Right atrium auricular region (tissue), 2 donors: ENCODE measurements around the gene INPP5D. TPM values are rescaled to one million over a fixed set of nuclear protein-coding genes. Genes with fewer than 3 reads are reported as not detected.
"Not testable (repeated sequence)": the region's sequence is repeated elsewhere in the genome, so short reads cannot be mapped to it uniquely, and the experiment has no call there.

ENCODE experiments used
- DNase-seq: peaks from one replicate; pipeline ENCODE4 v3.0.0-alpha.2; 2019; ENCODE audit warnings: low spot score
- H3K27ac ChIP-seq, 2 donors: fragments of 200-600 bp; sonication (generic); 1 replicate in 1 of 2; 2 replicates in 1 of 2; pipeline ENCODE4 v1.5.1; 2016 to 2019
- H3K27me3 ChIP-seq, 2 donors: fragments of 200-600 bp; sonication (generic); one replicate each; pipeline versions ENCODE4 v1.5.1 to v1.6.0; 2017 to 2019
- H3K36me3 ChIP-seq: fragments of 200-600 bp; sonication (generic); one replicate; pipeline ENCODE4 v1.5.1; 2016
- H3K4me1 ChIP-seq, 2 donors: fragments of 200-600 bp; sonication (generic); one replicate each; pipeline versions ENCODE4 v1.5.1 to v1.6.0; 2017 to 2019
- H3K4me3 ChIP-seq, 2 donors: fragments of 200-600 bp; sonication (generic); 1 replicate in 1 of 2; 2 replicates in 1 of 2; pipeline ENCODE4 v1.5.1; 2017 to 2019; ENCODE audit warnings: mild to moderate bottlenecking in 1 of 2, moderate library complexity in 1 of 2
- H3K9me3 ChIP-seq, 2 donors: fragments of 200-600 bp; sonication (generic); one replicate each; pipeline ENCODE4 v1.5.1; 2019
- total RNA-seq, 2 donors: library from RNA; depleted of rRNA; stranded (reverse); fragments of >200 nt; gene quantifications; one replicate each; pipeline ENCODE4 v1.1.0, GENCODE V29; 2016
- TF ChIP-seq, protein P1 (sequence below), 2 donors: fragments of 200-600 bp; sonication (generic); IDR thresholded peaks; one replicate each; pipeline ENCODE4 v1.5.1; 2019; ENCODE audit warnings: antibody characterized with exemption in 2 of 2

Gene INPP5D
- total RNA-seq, 2 donors from 2014 or later, result 2.9 to 7.0 TPM

DNA sequence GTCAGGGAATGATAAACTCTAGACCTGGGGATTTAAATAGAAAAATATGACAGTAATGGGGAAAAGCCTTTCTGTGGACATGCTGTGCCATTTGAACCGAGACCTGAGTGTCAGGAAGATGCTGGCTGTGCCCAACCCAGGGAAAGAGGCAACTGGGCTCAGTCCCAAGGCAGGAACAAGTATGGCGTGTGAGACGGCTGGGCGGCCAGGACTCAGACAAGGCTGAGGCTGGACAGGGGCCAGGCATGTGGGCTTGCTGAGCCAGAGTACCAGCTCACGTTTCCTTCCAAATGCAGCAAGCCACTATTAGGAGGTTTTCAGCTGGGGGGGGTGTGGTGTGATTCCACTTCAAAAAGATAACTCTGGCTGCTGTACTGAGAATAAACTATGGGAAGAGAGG is 92.4 kb downstream of the INPP5D start:
- TF ChIP-seq, protein P1, sequence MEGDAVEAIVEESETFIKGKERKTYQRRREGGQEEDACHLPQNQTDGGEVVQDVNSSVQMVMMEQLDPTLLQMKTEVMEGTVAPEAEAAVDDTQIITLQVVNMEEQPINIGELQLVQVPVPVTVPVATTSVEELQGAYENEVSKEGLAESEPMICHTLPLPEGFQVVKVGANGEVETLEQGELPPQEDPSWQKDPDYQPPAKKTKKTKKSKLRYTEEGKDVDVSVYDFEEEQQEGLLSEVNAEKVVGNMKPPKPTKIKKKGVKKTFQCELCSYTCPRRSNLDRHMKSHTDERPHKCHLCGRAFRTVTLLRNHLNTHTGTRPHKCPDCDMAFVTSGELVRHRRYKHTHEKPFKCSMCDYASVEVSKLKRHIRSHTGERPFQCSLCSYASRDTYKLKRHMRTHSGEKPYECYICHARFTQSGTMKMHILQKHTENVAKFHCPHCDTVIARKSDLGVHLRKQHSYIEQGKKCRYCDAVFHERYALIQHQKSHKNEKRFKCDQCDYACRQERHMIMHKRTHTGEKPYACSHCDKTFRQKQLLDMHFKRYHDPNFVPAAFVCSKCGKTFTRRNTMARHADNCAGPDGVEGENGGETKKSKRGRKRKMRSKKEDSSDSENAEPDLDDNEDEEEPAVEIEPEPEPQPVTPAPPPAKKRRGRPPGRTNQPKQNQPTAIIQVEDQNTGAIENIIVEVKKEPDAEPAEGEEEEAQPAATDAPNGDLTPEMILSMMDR (IDR thresholded peaks at IDR 0.05), result no peak
- peak overlapping the region; percentile 53 to 57 for H3K27ac ChIP-seq
- no peak overlapping the region for H3K4me3 ChIP-seq
- no peaks in the 10 kb centered on the region for H3K9me3 ChIP-seq
- H3K36me3 ChIP-seq, result no peaks in the 10 kb centered on the region
- no peaks in the 10 kb centered on the region for H3K27me3 ChIP-seq
- peaks cover 0 to 15% of the 10 kb centered on the region in 2 donors for H3K4me1 ChIP-seq
- DNase-seq, result peak; percentile 66

DNA sequence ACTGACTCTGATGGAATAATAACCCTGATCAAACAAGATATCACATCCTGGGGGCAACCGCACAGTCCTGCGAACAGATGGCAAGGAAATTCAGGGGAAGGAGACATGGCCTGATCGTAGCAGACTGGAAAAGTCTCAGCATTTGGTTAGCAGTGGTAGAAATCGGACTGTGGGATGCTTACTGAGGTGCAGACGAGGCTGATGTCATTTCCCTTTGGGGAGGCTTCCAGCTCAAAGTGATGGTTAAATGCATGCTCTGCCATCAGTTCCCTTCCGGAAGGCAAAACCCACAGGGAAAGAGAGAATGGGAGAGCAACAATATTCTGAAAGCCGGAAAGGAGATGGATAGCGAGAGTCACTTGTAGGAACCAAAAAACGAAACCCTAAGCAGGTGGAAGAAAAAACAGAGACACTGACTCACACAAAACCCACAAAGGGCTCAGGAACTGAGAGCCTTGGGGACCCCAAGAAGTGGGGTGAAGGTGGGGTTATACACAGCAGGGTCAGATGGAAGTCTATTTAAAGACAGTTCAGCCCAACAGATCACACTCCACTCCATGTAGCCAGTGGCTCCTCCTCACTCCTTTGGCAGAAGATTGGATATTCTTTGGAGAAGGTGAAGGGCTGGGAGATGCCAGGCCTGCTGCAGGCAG is 93.1 kb downstream of the INPP5D start:
- TF ChIP-seq, protein P1 (IDR thresholded peaks at IDR 0.05), result no peak
- H3K9me3 ChIP-seq, result no peaks in the 10 kb centered on the region
- H3K36me3 ChIP-seq, result no peaks in the 10 kb centered on the region
- H3K27ac ChIP-seq, result peak overlapping the region; percentile 53 to 57
- no peak for DNase-seq
- no peak overlapping the region for H3K4me3 ChIP-seq
- no peaks in the 10 kb centered on the region for H3K27me3 ChIP-seq
- peaks cover 0 to 15% of the 10 kb centered on the region in 2 donors for H3K4me1 ChIP-seq

DNA sequence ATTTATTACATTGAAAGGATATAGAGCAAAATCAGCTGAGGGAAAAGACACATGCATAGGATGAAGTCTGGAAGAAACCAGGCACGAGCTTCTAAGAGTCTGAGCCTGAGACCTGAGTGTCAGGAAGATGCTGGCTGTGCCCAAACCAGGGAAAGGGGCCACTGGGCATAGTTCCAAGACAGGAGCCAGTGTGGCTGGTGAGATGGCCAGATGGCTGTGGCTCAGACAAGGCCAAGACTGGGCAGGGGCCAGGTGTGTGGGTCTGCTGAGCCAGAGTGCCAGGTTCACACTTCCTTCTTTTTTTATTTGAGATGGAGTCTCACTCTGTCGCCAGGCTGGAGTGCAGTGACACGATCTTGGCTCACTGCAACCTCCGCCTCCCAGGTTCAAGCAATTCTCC is 95.9 kb downstream of the INPP5D start:
- H3K27ac ChIP-seq, result no peak overlapping the region
- DNase-seq, result no peak
- H3K4me3 ChIP-seq, result no peak overlapping the region
- peaks cover 0 to 15% of the 10 kb centered on the region in 2 donors for H3K4me1 ChIP-seq
- TF ChIP-seq, protein P1 (IDR thresholded peaks at IDR 0.05), result no peak
- no peaks in the 10 kb centered on the region for H3K9me3 ChIP-seq
- H3K27me3 ChIP-seq, result no peaks in the 10 kb centered on the region
- H3K36me3 ChIP-seq, result no peaks in the 10 kb centered on the region

DNA sequence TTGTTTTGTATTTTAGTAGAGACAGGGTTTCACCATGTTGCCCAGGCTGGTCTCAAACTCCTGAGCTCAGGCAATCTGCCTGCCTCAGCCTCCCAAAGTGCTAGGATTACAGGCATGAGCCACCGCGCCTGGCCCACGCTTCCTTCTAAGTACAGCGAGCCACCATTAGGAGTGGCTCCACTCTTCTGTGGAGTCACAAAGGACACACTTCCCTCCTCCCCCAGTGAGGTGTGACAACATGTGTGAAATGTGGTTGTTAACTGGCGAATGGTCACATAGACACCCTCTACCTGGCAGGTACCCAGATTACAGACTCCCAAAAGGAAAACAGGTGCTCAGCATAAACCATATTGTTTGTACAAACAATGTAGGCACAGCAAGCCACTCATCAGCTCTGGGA is 96.3 kb downstream of the INPP5D start:
- H3K27ac ChIP-seq, H3K4me3 ChIP-seq, H3K36me3 ChIP-seq, H3K27me3 ChIP-seq, H3K9me3 ChIP-seq, DNase-seq: not testable (repeated sequence)
- H3K4me1 ChIP-seq, result peaks cover 0 to 15% of the 10 kb centered on the region in 2 donors

DNA sequence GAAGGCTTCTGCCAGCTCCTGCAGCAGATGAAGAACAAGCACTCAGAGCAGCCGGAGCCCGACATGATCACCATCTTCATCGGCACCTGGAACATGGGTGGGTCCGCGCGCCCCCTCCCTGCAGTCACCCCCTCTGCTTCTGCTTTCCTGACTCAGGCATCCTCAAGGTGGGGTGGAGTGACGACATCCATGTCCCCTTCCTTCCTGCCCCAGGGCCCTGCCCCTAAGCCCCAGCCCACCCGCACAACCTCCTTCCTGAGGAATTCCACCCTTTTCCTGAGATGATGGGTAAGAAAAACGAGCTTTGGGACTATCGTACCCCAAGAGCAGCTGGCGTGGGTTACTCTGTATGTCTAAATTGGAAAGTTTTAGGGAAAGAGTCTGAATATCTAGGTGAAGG is 101.6 kb downstream of the INPP5D start:
- DNase-seq, result no peak
- Histone ChIP-seq H3K9me3 (no peaks in the 10 kb centered on the region), H3K4me1 (peaks cover 0 to 9% of the 10 kb centered on the region in 2 donors), H3K27me3 (no peaks in the 10 kb centered on the region), H3K4me3 (no peak overlapping the region), H3K27ac (no peak overlapping the region), H3K36me3 (no peaks in the 10 kb centered on the region)
- TF ChIP-seq, protein P1 (IDR thresholded peaks at IDR 0.05), result no peak

DNA sequence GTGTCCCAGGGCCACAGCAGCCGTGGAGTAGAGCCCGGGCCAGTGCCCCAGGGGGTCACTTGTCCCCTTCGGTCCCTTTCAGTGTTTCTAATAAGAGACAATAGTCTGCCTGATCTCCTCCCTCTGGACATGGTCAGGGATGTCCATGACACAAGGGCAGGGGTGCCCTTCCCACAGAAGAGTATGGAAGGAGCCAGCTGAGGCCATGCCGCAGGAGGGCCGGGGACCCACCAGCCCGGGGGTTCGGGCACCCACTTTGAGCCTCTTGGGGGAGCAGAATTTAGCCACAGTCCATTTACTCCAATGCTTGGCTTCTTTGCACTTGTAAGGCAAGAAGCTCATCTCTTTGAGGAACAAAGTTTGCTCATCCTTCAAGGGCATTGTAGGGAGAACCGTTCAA is 102.6 kb downstream of the INPP5D start:
- H3K36me3 ChIP-seq, result no peaks in the 10 kb centered on the region

More for the DNA sequence above, 102.6 kb downstream of the INPP5D start:
- no peak overlapping the region for H3K27ac ChIP-seq
- no peaks in the 10 kb centered on the region for H3K27me3 ChIP-seq
- TF ChIP-seq, protein P1 (IDR thresholded peaks at IDR 0.05), result no peak
- no peak for DNase-seq
- peaks cover 0 to 9% of the 10 kb centered on the region in 2 donors for H3K4me1 ChIP-seq
- no peak overlapping the region for H3K4me3 ChIP-seq
- H3K9me3 ChIP-seq, result no peaks in the 10 kb centered on the region
